Fibroblast of mammary gland (primary cell): ENCODE measurements around the gene NDUFC1.
"Not testable (repeated sequence)": the region's sequence is repeated elsewhere in the genome, so short reads cannot be mapped to it uniquely, and the experiment has no call there.

Experiments used
- DNase-seq: peaks from one replicate; pipeline ENCODE4 v3.0.0-alpha.2; 2010; ENCODE audit warnings: low read depth
- H3K4me3 ChIP-seq: 2 replicates; pipeline ENCODE4 v1.5.1; 2011; ENCODE audit warnings: low read depth, mild to moderate bottlenecking, low read length, moderate library complexity; ENCODE audit not compliant: control insufficient read depth
- CTCF ChIP-seq: conservative IDR thresholded peaks from 2 replicates; pipeline ENCODE4 v1.5.1; 2011; ENCODE audit warnings: low read depth, low read length, inconsistent platforms; ENCODE audit not compliant: control insufficient read depth, insufficient read depth

Gene NDUFC1

GRCh38 chr4:139267301-139267700 lies 35.0 kb downstream of the NDUFC1 start:
- no peak for DNase-seq
- H3K4me3 ChIP-seq, result no peak overlapping the region
- no peak for TF ChIP-seq CTCF

- peak overlapping the region; percentile 52 for H3K4me3 ChIP-seq
- peak; percentile 85 for DNase-seq
- no peak for TF ChIP-seq CTCF
These were observed 35.6 kb downstream of the NDUFC1 start for GRCh38 chr4:139266583-139267257.

- TF ChIP-seq CTCF, result no peak
- DNase-seq, result no peak
- H3K4me3 ChIP-seq, result peak overlapping the region; percentile 52
These were observed 36.1 kb downstream of the NDUFC1 start for GRCh38 chr4:139266208-139266582.

- TF ChIP-seq CTCF, result no peak
- no peak for DNase-seq
- no peak overlapping the region for H3K4me3 ChIP-seq
These were observed 36.6 kb downstream of the NDUFC1 start for GRCh38 chr4:139265654-139266053.

GRCh38 chr4:139256349-139256748 lies 45.9 kb downstream of the NDUFC1 start:
- no peak for DNase-seq
- TF ChIP-seq CTCF, result no peak
- no peak overlapping the region for H3K4me3 ChIP-seq

- DNase-seq, H3K4me3 ChIP-seq: not testable (repeated sequence)
These were observed 46.7 kb downstream of the NDUFC1 start for GRCh38 chr4:139255581-139255980.

GRCh38 chr4:139253713-139254112 lies 48.6 kb downstream of the NDUFC1 start:
- DNase-seq, result peak; percentile 43
- H3K4me3 ChIP-seq, result no peak overlapping the region
- TF ChIP-seq CTCF, result no peak
